ENCODE results near the gene MSLN. TPM values are rescaled to one million over a fixed set of nuclear protein-coding genes. Genes with fewer than 3 reads are reported as not detected.

The MSLN gene
- total RNA-seq, 1 donor from 2014 or later, result 0.91 TPM

GRCh38 chr16:801584-802363 is 41.2 kb downstream of the MSLN start:
- TF ChIP-seq, protein P1, sequence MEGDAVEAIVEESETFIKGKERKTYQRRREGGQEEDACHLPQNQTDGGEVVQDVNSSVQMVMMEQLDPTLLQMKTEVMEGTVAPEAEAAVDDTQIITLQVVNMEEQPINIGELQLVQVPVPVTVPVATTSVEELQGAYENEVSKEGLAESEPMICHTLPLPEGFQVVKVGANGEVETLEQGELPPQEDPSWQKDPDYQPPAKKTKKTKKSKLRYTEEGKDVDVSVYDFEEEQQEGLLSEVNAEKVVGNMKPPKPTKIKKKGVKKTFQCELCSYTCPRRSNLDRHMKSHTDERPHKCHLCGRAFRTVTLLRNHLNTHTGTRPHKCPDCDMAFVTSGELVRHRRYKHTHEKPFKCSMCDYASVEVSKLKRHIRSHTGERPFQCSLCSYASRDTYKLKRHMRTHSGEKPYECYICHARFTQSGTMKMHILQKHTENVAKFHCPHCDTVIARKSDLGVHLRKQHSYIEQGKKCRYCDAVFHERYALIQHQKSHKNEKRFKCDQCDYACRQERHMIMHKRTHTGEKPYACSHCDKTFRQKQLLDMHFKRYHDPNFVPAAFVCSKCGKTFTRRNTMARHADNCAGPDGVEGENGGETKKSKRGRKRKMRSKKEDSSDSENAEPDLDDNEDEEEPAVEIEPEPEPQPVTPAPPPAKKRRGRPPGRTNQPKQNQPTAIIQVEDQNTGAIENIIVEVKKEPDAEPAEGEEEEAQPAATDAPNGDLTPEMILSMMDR (IDR thresholded peaks at IDR 0.05; ENCODE audit: borderline replicate concordance), result no peak
- Histone ChIP-seq H3K36me3 (no peaks in the 10 kb centered on the region), H3K27me3 (ENCODE audit: low read depth) (peaks cover 65% of the 10 kb centered on the region), H3K27ac (replicated peaks) (no peak overlapping the region), H3K9me3 (replicated peaks) (no peaks in the 10 kb centered on the region), H3K4me1 (peaks cover 14% of the 10 kb centered on the region), H3K4me3 (no peak overlapping the region)
- intact Hi-C loops (cut with micrococcal nuclease), result no loop called here
- no peak for DNase-seq

DNA sequence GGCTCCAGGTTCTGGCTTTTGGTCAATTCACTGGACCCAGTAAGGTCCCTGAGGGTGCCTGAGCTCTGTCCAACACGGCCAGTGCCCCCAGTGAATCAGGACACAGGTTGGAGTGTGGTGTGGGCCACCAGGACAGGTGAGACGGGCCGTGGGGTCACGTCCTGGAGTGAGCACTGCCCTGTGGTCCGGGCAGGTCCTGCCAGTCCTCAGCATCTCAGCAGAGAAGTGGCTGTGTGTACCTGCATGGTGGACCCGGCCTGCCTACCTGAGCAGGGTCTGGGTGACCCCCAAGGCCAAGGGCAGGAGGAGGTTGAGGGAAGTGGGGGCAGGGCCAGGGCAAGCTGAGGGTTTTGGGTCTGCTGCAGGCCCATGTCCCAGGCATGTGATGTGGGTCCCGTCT is 41.9 kb downstream of the MSLN start:
- Histone ChIP-seq H3K4me1 (peaks cover 21% of the 10 kb centered on the region), H3K36me3 (no peaks in the 10 kb centered on the region), H3K4me3 (no peak overlapping the region), H3K27me3 (ENCODE audit: low read depth) (peaks cover 59% of the 10 kb centered on the region), H3K27ac (replicated peaks) (no peak overlapping the region), H3K9me3 (replicated peaks) (no peaks in the 10 kb centered on the region)
- no peak for DNase-seq
- intact Hi-C loops (cut with micrococcal nuclease), result no loop called here
- TF ChIP-seq, protein P1 (IDR thresholded peaks at IDR 0.05; ENCODE audit: borderline replicate concordance), result no peak

GRCh38 chr16:802914-803753 is 42.6 kb downstream of the MSLN start:
- intact Hi-C loops (cut with micrococcal nuclease), result no loop called here
- no peaks in the 10 kb centered on the region for H3K9me3 ChIP-seq (replicated peaks)
- H3K27me3 ChIP-seq (ENCODE audit: low read depth), result peaks cover 53% of the 10 kb centered on the region
- peaks cover 26% of the 10 kb centered on the region for H3K4me1 ChIP-seq
- no peak overlapping the region for H3K4me3 ChIP-seq
- TF ChIP-seq, protein P1 (IDR thresholded peaks at IDR 0.05; ENCODE audit: borderline replicate concordance), result no peak
- no peaks in the 10 kb centered on the region for H3K36me3 ChIP-seq
- no peak for DNase-seq
- H3K27ac ChIP-seq (replicated peaks), result no peak overlapping the region

DNA sequence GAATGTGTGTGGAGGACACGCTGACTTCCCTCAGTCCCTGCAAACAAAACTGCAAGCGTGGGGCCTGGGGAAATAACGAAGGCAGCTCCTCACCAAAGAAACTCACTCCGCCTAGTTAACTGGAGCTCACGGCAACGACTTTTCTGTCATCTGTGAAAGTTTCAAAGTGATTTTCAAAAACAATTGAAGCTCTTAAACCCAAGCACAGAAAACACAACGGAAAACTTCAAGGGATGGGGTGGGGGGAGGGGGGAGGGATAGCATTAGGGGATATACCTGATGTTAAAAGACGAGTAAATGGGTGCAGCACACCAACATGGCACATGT is 43.2 kb downstream of the MSLN start:
- Histone ChIP-seq H3K4me1 (peaks cover 32% of the 10 kb centered on the region), H3K9me3 (replicated peaks) (no peaks in the 10 kb centered on the region), H3K27ac (replicated peaks) (no peak overlapping the region), H3K27me3 (ENCODE audit: low read depth) (peaks cover 49% of the 10 kb centered on the region), H3K4me3 (no peak overlapping the region), H3K36me3 (no peaks in the 10 kb centered on the region)
- intact Hi-C loops (cut with micrococcal nuclease), result no loop called here
- no peak for DNase-seq
- TF ChIP-seq, protein P1 (IDR thresholded peaks at IDR 0.05; ENCODE audit: borderline replicate concordance), result no peak

DNA sequence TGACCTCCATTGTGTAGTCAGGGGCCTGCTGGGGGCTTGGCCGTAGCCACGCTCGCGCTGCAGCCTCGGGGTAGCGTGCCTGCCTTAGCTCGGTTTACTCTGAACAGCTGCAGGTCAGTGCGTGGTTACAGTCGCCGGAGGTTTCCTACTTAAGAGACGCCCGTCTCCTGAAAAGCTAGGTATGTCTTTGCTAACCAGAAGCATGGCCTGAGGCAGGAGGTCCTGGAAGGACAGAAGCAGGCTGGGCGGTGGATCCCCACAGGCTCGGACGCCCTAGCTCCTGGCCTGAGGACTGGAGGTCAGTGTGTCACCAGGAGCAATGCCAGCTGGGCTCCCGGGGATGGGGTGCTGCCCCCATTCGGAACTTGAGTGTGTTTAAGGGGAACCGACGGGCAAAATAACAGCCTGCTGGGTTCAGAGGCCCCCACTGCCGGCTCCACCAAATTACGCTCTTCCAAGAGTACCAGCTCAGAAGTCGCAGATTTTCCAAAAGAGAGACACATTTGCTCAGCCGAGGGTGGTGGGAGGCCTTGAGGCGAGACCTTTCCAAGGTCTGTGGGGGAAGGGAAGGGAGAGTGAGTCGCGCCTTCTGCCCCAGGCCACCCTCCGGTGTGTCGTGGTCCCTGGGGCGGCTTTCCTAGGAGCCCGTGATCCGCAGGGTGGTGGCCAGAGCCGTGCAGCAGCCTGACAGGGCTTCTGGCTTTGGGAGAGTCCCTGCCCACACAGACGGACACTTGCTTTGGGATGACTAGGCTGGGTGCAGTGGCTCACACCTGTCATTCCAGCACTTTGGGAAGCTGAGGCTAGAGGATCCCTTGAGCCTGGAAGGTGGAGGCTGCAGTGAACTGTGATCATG is 43.9 kb downstream of the MSLN start:
- intact Hi-C loops (cut with micrococcal nuclease), result no loop called here
- TF ChIP-seq, protein P1 (IDR thresholded peaks at IDR 0.05; ENCODE audit: borderline replicate concordance), result no peak
- no peaks in the 10 kb centered on the region for H3K9me3 ChIP-seq (replicated peaks)
- no peak overlapping the region for H3K27ac ChIP-seq (replicated peaks)
- peaks cover 42% of the 10 kb centered on the region for H3K27me3 ChIP-seq (ENCODE audit: low read depth)
- DNase-seq, result no peak
- H3K36me3 ChIP-seq, result no peaks in the 10 kb centered on the region
- H3K4me3 ChIP-seq, result no peak overlapping the region
- peaks cover 32% of the 10 kb centered on the region for H3K4me1 ChIP-seq
